CD4-positive, alpha-beta T cell treated with Interleukin-4 for 1 hour (primary cell): ENCODE data around the gene KLF16.

Experiments used
- DNase-seq, 2 donors: peaks; one replicate each; pipeline ENCODE4 v3.0.0-alpha.2; 2020 to 2022

KLF16 gene

GRCh38 chr19:1854039-1854541, 9.3 kb downstream of the KLF16 start:
- DNase-seq, result no peak

GRCh38 chr19:1853295-1854038, 9.9 kb downstream of the KLF16 start:
- DNase-seq, result peak; percentile 84

GRCh38 chr19:1852581-1853128, 10.7 kb downstream of the KLF16 start:
- DNase-seq, result no peak

GRCh38 chr19:1851654-1852580, 11.5 kb downstream of the KLF16 start:
- peak; percentile 67 to 76 for DNase-seq

- DNase-seq, result no peak
These were observed 12.3 kb downstream of the KLF16 start for GRCh38 chr19:1850809-1851653.

GRCh38 chr19:1849886-1850398, 13.4 kb downstream of the KLF16 start:
- DNase-seq, result no peak

GRCh38 chr19:1849132-1849474, 14.3 kb downstream of the KLF16 start:
- DNase-seq, result no peak

- peak; percentile 96 to 98 for DNase-seq
These were observed 14.8 kb downstream of the KLF16 start, which contains the start of gene REXO1 for GRCh38 chr19:1848399-1849131. TSS of gene REXO1 (minus strand) at chr19:1848483. CDS start at chr19:1848358, 125 bp downstream.

- DNase-seq, result no peak
These were observed 15.5 kb downstream of the KLF16 start for GRCh38 chr19:1847684-1848398.

- DNase-seq, result no peak
These were observed 16.1 kb downstream of the KLF16 start for GRCh38 chr19:1847348-1847683.

- no peak for DNase-seq
These were observed 16.7 kb downstream of the KLF16 start for GRCh38 chr19:1846517-1847204.

GRCh38 chr19:1845642-1846041, 17.7 kb downstream of the KLF16 start:
- no peak for DNase-seq

- DNase-seq, result no peak
These were observed 18.3 kb downstream of the KLF16 start for GRCh38 chr19:1845125-1845515.

GRCh38 chr19:1844513-1845124, 18.8 kb downstream of the KLF16 start:
- DNase-seq, result no peak

- DNase-seq, result no peak
These were observed 19.6 kb downstream of the KLF16 start for GRCh38 chr19:1843646-1844394.

GRCh38 chr19:1843116-1843515, 20.3 kb downstream of the KLF16 start:
- no peak for DNase-seq

- DNase-seq, result no peak
These were observed 22.0 kb downstream of the KLF16 start for GRCh38 chr19:1841209-1841924.

- DNase-seq, result no peak
These were observed 22.8 kb downstream of the KLF16 start for GRCh38 chr19:1840541-1841115.
